Tibial nerve (tissue), 4 donors: ENCODE results near the gene MAPK8.

Experiments
- EP300 ChIP-seq, 2 donors: sonication (generic); formaldehyde crosslinking; IDR thresholded peaks; one replicate each; pipeline ENCODE4 v1.6.1; 2017; ENCODE audit warnings: antibody characterized with exemption in 2 of 2, mild to moderate bottlenecking in 1 of 2
- POLR2A ChIP-seq, 2 donors: fragments of 450-650 bp; IDR thresholded peaks; one replicate each; pipeline ENCODE4 v1.6.1; 2017; ENCODE audit warnings: antibody characterized with exemption in 2 of 2, mild to moderate bottlenecking in 2 of 2, moderate library complexity in 2 of 2
- TF ChIP-seq, protein P1 (sequence below), 5 experiments: fragments of 200-600 bp in 3 of 5; fragments of 450-650 bp in 2 of 5; sonication (generic) in 3 of 5; IDR thresholded peaks; one replicate each; pipeline ENCODE4 v1.5.1; 2016 to 2019; ENCODE audit warnings: antibody characterized with exemption in 5 of 5, mild to moderate bottlenecking in 3 of 5, moderate library complexity in 2 of 5

DNA sequence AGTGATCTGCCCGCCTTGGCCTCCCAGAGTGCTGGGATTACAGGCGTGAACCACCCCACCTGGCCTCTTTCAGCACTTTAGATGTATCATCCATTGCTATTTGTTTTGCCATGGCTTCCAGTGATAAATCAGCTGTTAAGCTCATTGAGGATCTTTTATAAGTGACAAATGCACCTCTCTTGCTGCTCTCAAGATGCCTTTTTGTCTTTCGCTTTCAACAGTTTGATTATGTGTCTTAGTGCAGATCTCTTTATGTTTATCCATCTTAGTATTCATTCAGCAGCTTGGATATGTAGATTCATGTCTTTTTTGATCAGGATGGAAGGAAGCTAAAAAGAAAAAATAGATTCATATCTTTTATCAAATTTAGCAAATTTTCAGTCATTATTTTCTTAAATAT lies 105.6 kb downstream of the MAPK8 start:
- TF ChIP-seq, protein P1, sequence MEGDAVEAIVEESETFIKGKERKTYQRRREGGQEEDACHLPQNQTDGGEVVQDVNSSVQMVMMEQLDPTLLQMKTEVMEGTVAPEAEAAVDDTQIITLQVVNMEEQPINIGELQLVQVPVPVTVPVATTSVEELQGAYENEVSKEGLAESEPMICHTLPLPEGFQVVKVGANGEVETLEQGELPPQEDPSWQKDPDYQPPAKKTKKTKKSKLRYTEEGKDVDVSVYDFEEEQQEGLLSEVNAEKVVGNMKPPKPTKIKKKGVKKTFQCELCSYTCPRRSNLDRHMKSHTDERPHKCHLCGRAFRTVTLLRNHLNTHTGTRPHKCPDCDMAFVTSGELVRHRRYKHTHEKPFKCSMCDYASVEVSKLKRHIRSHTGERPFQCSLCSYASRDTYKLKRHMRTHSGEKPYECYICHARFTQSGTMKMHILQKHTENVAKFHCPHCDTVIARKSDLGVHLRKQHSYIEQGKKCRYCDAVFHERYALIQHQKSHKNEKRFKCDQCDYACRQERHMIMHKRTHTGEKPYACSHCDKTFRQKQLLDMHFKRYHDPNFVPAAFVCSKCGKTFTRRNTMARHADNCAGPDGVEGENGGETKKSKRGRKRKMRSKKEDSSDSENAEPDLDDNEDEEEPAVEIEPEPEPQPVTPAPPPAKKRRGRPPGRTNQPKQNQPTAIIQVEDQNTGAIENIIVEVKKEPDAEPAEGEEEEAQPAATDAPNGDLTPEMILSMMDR (IDR thresholded peaks at IDR 0.05) = no peak
- no peak for TF ChIP-seq POLR2A (IDR thresholded peaks at IDR 0.05)
- no peak for TF ChIP-seq EP300 (IDR thresholded peaks at IDR 0.05)
